GM04504 (cell line): ENCODE measurements around the gene TMEFF2.
A peak's percentile ranks its signal among the peaks of the same experiment; 100 is the strongest.
"Not testable (repeated sequence)": the region's sequence is repeated elsewhere in the genome, so short reads cannot be mapped to it uniquely, and the experiment has no call there.

Experiments
- DNase-seq: peaks from one replicate; pipeline ENCODE4 v3.0.0-alpha.2; 2012; ENCODE audit warnings: low read depth

TMEFF2 gene

DNA sequence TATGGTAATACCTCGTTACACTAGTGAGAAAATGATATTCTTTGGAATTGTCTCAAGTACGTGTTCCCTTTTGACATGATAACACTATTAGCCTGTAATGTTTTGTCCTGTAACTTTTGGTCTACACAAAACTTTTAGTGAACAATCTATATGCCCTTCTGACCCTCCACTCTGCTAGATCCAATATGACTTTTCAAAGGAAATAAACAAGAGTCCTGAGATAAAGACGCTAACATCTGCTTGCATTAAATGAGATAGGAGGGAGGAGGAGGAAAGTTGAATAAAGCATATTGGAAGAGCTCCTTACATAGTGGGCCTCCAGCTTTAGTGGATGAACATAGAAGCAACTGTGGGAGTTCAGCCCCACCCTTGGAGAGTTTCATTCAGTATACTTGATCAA, 264.5 kb downstream of the TMEFF2 start:
- no peak for DNase-seq

DNA sequence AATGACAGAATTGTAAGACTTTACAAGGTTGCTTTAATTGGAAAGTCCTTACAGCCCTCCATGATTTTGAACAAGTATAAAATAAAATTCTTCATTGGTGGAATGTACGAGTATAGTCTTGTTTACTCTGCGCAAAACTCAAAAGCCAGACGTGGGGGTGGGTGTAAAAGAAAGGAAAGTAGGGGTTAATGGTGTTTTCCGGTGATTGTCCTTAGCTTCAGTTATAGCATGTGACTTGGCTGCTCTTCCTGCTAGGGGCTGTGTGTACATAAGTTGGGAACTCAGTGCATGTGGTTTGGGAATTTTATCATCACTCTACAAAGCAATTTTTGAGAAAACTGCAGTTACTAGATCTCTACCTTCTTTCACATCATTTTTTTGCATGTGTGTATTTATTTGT, 265.4 kb downstream of the TMEFF2 start:
- no peak for DNase-seq

DNA sequence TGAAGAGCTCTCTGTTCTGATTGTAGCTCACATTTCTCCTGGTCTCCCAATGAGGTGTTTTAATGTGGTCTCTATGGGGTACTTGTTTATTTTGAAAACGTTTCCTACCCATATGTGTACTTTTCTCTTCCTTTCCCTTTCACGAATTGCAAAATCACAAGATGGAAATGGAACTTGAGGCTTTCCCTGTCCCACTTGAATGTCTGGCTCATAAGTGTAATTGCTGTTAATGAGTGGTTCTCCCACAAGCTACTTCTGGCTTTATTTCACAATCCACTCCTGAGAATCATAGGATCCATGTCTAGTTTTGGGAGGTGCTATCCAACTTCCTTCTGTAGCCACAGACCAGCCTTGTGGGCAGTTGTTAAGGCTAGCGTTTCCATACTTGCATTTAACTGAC, 266.7 kb downstream of the TMEFF2 start:
- DNase-seq, result no peak

DNA sequence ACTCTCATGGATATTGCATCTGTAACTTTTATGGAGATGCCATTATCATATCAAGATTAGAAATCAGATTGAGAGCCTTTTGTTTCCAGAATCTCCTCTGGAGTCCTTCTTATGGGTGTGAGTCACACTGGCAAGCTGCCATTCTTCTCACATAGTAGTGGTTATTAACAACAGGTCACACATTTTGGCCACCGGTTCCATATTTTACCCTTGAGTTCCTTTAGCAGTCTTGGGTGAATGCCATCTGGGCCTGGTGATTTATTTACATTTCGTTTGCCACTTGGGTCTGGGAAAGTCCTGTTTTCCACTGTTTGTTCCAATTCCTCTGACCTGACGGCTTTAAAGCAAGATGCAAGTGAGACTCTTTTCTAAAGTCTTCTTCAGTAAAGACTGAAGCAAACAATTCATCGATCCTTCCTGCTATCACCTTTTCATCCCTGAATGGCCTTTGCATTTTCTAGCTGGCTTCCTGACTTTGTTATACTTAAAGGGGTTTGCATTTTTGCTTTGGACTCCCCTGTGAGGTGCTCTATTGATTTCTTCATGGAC, 267.3 kb downstream of the TMEFF2 start:
- peak; percentile 64 for DNase-seq

DNA sequence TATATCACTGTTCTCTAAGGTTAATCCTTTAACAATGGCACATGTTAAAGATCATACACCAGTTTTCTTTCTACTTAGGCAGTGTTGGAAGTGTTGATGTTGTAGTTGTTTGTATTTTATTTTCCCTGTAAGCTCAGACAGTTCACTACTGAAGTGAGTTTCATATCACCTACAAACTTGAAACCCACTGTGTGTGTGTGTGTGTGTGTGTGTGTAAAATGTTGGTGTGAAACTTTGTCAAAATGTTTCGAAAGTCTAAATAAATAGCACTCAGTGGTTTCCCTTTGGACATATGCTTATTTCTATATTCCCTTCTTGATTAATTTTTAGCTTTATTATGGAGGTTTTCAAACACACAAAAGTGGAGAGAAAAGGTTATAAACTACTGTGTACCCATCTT, 268.1 kb downstream of the TMEFF2 start:
- DNase-seq, result no peak

DNA sequence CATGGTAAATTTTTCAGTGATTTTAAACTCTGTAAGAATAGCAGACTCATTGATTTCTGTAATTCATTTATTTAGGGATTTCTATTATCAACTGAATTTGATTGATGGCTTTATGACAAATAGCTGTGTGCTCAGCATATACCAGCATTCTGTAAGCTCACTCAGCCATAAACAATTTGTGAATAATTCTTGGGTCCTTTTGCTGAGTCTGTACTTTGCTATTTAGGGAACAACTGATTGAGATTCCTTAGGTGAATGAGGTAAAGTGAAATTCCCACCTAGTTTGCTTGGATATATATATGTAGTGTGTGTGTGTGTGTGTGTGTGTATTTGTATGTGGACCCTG, 271.1 kb downstream of the TMEFF2 start:
- DNase-seq, result no peak

DNA sequence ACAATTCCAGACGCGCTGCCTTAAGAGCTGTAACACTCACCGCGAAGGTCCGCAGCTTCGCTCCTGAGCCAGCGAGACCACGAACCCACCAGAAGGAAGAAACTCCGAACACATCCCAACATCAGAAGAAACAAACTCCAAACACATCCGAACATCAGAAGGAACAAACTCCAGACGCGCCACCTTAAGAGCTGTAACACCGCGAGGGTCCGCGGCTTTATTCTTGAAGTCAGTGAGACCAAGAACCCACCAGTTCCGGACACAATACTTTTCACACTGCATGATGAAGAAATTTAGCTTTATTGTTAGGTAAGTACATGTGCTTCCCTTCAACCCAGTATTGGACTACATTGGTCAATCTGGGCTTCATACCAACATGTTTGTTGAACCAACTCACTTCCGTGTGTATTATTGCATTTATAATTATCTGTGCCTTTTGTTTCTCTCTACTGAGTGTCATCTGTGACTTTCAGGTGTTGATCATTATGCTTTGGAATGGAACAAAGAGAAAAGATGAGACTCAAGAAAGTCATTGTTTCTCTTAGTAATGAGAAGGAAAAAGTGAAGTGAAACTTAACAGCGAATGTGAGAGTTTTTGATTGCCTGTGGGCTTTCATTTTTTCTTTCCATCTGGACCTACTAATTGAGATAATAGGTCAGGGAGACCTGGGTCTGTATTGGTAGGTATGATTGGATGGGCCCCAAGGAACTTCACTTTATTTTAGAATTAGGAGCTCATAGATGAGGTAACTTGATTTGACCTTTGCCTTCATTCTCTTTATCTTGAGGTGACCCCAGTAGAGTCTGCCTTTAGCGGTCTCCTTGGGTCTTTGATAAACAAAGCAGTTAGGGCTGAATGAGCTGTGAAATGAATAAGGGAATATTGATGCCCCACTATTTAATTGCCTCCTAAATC, 271.7 kb downstream of the TMEFF2 start:
- DNase-seq, result no peak

DNA sequence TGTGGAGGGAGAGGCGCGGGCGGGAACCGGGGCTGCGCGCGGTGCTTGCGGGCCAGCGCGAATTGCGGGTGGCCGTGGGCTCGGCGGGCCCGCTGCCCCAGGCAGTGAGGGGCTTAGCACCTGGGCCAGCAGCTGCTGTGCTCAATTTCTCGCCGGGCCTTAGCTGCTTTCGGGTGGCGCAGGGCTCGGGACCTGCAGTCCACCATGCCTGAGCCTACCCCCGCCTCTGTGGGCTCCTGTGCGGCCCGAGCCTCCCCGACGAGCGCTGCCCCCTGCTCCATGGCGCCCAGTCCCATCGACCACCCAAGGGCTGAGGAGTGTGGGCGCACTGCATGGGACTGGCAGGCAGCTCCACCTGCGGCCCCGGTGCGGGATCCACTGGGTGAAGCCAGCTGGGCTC, 273.1 kb downstream of the TMEFF2 start:
- not testable (repeated sequence) for DNase-seq

DNA sequence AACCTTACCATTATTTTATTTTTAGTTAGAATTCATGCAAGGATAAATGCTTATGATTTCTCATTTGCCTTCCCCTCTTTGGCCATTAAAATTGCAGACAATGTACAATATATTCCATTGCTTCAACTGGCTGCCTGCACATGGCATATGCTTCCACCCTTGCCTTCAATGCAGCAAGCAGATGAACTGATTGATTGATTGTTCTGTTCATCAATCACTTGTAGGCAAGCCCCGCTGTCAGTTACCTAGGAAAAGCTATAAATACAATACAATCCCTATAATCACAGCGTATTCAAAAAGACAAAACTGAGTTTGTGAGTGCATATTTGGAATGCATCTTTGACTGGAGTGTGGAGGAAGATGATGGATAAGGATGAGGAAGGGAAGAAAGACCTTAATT, 274.2 kb downstream of the TMEFF2 start:
- DNase-seq, result no peak

DNA sequence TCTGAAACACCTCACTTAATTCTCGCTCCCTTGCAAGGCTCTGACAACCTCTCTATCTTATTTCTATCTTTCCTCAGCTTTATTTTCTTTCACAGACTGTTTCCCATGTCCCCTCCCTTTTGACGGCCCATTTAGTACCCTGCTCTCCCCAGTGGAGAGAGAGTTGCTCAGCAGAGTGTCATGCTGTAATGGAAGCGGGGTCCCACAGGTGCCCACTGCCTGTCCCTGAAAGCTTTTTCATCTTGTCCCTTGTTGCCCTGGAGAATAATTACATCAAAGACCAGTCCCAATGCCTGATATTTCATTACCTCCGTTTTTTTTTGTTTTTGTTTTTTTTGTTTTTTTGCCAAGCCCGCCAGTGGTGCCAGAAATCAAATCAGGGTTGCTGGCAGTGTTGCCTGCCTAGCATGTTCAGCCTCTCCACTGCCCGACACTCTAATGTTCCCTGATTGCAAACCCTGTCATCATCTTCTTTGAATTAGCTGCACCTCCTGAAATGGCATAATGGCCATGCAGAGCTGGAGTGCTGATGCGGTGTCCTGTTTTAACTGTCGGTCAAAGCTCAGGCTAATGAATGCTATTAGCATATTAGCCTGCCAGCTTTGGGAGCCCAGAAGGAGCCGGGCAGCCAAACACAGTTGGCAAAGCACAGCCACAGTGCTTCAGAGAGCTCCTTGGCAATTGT, 276.6 kb downstream of the TMEFF2 start:
- DNase-seq, result no peak

DNA sequence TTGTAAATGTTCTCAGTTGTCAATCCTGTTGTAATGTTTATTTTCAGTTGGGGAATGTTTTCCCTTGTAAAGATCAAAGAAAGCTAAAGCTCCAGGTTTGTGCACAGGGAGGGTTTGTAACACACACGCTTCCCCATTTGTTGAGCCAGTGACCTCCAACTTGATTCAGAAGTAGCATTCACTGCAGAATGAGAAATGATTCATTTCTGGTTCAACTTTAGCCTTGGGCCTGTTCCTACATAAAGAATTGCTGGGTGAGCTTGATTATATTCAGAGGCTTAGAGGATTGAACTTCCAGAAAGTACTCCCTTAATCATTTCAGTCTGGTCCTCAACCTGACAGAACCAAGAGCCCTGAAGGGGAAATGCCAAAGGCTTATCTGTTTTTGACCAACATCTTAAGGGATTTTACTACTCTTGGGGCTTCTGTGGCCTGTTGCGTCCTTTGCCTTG, 277.3 kb downstream of the TMEFF2 start:
- DNase-seq, result no peak

DNA sequence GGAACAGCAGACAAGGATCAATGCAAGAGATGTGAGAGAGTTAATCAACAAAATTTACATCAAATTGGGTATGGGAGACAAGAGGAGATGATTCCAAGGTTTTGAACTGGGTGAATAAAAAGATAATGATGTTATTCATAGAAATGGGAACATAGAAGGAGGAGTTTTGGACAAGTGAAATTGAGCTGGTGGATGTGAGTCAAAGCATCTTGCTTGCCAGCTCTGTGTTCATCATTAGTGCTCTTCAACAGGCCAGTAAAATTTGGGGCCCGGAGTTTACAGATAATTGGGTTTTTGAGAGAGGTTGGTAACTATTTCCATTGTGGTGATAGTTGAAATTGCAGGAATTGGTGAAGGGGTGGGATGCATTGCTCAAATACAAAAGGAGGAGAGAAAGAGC, 277.9 kb downstream of the TMEFF2 start:
- DNase-seq, result no peak

DNA sequence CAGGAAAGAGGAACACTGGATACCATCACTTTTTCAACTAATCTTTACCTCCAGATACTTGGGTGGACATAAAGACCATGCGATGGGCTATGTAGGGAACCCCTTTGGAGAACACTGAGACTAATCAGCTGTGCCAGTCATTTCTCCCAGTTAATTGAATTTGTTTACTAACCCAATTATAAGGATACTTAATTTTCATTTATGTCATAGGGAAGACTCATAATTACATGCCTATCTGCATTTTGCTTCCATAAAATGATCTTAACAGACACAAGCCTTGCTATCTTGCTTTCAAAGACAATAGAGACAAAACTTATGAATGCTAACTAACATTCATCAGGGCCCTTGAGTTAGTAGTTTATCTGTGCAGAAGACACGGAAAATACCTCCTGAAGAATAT, 279.0 kb downstream of the TMEFF2 start:
- no peak for DNase-seq

DNA sequence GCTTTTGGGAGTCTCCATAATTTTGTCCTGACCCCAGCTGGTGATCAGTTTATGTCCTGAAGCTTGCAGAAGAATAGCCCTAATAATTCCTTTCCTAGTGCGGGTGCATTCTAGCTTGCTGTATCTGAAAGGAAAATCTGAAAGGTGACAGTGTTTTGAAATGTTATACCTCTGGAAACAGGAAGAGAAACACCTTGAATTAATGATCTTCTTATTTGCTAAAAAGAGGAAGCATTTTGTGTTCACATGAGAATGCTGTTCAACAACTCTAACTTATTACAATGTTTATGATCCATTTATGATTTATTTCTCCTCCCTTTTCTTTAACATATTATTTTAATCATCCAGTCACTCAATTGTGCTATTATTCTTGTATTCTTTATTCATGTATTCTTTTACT, 280.9 kb downstream of the TMEFF2 start:
- no peak for DNase-seq

DNA sequence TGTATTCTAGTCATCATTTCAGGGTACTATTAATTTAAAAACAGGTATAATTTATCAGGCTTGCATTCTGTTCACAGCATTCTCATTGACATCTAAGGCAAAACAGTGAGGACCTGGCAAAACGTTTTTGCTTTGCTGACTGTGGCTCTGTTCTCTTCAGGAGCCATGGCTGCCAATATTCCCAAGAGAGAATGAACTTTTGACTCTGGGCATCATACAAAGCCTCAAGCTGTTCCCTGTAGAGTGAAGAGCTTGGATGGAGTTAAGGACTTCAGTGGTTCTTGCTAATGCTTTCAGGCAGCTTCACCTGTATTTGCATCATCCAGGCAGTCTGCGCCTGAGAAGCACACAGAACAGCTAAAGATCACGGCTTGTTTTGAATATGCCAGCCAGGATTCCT, 282.0 kb downstream of the TMEFF2 start:
- no peak for DNase-seq

DNA sequence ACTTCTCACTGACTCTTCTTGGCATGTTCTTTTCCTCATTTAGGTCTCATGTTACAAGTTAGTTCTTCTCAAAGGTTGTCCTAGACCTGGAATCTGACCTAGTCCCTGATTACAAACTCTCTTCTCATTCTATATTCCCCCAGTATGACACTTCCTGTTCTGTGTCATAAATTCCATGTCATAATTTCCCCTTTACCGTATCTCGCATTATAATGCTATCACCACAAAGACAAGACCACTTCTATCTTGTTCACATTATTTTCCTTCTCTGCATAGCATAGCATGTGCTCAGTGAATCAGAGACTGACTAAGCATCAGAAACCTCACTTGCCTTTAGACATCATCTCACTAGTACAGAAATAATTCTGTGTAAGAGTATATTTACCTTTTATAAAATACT, 284.2 kb downstream of the TMEFF2 start:
- no peak for DNase-seq

DNA sequence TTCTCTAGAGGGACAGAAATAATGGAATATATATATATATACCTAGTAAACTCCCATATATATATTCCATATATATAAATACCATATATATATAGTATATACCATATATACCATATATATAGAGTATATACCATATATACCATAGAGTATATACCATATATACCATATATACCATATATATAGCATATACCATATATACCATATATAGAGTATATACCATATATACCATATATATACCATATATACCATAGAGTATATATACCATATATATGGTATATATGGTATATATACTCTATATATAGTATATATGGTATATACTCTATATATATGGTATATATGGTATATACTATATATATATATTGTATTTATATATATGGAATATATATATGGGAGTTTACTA, 285.9 kb downstream of the TMEFF2 start:
- no peak for DNase-seq

DNA sequence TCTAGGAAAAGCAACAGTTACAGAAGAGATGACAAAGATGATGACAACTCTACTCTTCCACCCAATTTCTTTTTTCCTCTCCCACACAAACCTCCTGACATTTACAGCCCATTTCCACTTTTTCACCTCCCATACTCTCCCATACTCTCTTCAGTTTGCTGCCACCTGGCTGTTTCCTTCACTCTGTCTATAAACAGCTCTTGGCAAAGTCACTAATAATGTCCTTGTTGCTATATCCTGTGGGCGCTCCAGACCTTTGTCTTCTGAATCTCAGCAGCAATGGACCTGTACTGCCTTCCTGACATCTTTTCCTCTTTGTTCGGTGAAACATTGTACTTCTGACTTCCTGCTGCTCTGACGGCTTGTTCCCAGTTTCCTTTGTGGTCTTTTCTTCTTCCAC, 287.2 kb downstream of the TMEFF2 start:
- DNase-seq, result no peak

DNA sequence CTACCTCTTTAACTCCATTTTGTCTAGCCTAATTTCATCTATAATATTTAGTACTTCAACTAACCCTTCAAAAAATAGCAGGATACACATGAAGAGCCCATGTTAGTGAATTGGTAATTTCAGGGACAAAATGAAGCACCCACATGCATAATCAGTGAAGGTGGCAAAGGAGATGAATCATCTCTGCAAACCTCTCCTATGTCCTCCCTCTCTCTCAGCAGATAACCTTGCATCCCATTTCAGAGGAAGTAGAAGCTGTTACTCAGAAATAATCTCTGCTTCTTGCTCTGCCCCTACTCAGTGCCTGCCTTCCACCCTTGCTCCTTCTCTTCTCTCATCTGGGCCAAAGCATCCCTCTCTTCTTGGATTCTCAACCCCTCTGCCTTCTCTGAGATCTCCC, 287.6 kb downstream of the TMEFF2 start:
- no peak for DNase-seq

DNA sequence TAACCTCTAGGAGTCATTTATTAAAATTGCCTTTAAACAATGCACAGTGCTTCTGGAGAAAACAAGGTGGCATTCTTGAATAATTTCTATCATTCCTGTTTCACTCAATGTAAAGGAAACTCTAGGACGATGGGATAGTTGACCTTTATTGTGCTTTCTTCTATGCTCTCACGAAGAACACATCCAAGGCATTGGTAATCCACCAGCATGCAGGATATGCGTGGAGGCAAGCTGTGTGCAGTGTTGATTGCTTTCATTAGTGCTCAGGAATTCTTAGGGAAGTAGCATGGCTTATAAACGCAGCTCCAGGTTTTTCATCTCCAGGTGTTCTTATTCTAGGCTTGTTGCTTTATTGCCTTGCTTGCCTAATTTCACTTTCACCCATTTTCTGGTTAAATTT, 289.4 kb downstream of the TMEFF2 start:
- DNase-seq, result no peak

DNA sequence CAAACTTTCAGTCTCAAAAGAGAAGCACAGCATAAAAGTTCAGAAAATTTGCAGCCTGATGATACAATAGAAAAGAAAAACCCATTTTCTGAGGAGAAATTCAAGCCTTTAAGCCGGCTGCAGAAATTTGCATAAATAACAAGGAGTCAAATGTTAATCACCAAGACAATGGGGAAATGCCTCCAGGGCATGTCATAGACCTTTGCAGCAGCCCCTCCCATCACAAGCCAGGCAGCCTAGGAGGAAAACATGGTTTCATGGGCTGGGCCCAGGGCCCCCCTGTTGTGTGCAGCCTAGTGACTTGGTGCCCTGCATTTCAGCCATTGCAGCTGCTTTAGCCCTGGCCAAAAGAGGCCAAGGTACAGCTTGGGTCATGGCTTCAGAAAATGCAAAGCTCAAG, 293.7 kb downstream of the TMEFF2 start:
- no peak for DNase-seq

DNA sequence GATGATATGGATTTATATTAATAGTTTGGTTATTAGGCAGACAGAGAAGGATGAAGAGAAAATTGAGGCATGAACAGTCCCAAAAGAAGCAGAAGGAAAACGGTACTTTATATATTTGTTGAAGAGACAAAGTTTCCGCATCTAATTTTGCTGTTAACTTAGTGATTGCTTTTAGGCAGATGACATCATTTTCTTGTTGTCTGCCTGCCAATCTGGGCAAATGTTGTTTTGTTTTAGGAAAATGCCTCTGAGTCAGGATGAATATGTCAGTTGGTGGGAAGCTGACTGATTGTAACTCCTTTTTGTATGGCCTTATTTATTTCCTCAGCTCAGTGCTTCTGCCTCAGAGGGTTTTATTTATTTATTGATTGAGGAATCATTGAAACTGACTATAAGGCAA, 295.3 kb downstream of the TMEFF2 start:
- DNase-seq, result peak; percentile 83
